ENCODE data around the gene SKAP2.

The SKAP2 gene

DNA sequence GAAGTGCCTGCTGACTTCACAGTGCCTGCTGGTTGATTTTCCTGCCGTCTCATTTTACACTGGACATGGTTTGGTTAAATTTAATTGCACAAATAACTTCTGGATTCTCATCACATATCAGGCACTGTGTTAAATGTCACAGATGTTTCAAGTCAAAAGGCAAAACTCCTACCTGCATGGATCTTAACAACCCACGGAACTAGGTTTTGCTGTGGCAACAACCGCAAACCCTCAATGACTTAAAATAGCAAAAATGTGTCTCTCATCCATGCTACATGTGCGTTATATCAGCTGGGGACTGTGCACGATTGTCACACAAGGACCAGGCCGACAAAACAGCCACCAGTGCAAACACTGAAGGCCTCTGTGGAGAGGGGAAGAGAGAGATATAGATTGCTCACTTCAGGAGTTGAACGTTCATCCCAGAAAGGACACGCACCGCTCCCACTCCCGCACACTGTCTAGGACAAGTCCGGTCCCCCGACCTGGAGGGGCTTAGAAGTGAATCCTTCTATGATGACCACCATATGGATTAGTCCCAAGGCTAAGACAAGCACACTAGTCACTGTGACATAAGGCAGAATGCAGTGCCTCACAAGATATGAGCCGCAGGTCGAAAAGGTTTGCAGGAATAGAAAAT lies 233.3 kb downstream of the SKAP2 start:
- DNase-seq, result no peak

DNA sequence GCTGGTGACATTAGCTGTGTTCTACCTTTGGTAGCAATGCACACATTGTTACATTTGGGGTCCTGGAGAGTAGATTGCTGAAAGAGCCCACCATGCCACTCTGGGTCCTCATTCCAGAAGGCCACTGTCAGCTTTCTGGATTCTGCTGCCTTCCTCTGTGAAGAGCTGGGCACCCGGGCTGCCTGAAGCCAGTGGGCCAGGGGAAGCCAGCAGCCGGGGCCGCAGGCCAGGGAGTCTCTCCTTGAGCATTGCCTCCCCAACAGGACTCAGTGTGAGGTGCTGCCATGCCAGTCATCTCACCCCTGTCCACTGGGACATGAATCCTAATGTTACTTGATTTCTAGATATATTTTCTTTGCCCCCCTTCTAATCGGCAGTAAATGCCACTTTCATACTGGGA lies 234.0 kb downstream of the SKAP2 start:
- no peak for DNase-seq

DNA sequence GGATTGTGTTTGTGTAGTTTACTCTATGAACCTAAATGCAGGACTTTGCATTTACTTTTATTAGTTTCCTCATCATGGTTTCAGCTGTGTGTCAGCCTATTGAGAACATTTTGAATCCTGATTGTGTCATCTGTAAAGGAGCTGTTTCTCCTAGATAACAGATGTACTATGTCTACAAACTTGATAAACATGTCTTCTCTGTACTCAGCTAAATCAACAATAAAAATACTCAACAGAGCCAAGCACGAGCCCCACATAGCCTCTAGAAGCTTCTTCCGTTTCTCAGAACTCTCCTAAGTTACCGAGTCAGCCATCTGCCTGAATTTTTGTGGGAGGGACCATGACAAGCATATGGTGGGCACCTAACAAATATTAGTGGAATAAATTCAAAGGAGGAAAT lies 234.7 kb downstream of the SKAP2 start:
- no peak for DNase-seq

GRCh38 chr7:26627891-26628341 lies 236.5 kb downstream of the SKAP2 start:
- DNase-seq, result no peak

DNA sequence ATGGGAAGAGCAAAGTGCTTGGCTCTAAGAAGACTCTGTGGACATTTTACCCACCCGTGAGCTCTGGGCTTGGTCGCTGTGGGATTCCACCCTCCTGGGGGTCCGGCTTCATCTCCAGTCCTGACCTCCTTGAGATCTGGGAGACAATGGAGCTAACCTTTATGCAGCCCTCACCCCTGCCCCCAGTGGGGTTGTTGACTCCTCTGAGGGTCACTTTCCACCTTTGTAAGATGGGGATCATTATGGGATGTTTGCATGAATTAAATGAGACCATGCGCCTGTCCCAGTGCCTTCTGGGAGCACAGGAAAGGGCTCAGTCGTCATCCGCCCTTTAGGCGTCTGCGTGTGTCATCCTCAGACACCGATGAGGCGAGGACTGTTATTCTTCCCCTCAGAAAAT lies 237.2 kb downstream of the SKAP2 start:
- DNase-seq, result no peak

DNA sequence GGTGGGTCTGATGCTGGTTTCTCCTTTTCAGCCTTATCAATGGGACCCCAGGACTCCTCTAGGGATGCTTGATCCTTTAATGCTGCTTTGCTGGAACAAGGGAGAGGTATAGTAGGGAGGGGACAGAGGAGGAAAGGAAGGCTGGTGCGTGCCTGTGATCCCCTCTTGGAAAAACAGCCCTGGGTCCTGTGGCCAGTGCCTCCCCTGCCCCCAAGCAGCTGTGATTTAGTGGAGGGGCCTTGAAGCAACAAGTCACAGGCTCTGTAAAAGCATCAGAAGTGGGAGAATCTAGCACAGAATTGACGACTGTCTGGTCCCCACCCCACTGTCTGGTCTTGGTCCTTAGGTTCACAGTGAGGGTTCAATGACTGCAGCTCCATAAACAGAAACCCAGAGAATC lies 237.7 kb downstream of the SKAP2 start:
- no peak for DNase-seq

- DNase-seq, result no peak
These were observed 238.2 kb downstream of the SKAP2 start for GRCh38 chr7:26626156-26626555.

DNA sequence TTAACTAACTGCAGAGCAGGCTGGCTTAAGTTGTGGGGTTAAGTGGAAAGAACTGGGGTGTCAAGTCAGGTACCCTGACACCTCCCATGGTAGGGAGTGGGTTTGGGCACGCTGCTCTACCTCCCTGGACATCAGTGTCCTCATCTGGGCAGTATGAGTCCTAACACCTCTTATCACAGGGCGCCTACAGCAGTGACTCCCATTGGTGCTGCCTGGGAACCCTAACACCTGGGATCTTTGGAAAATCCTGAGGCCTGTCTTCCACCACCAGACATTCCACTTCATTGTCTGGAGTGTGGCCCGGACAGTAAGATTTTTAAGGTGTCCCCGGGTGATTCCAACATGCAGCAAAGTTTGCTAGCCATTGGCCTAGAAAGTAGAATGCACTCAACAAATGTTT lies 239.1 kb downstream of the SKAP2 start:
- DNase-seq, result no peak

DNA sequence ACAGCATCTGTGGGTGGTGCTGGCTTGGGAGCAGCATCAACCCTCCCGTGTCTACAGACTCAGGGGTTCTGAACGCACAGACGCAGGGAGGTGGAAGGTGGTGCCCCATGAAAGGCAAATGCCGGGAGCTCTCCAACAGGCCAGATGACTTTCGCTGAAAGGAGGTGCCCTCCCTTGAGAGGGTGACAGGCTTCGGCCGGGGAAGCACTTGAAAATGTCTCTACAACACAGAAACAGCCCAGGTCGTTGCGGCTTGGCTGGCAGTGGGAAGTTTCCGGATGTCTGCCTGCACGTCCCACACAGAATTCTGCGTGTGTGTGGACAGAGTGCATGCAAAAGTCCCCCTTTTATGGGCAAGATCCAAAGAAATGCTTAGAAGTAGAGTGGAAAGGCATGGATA lies 239.6 kb downstream of the SKAP2 start:
- DNase-seq, result no peak

GRCh38 chr7:26624431-26624830 lies 240.0 kb downstream of the SKAP2 start:
- DNase-seq, result no peak

DNA sequence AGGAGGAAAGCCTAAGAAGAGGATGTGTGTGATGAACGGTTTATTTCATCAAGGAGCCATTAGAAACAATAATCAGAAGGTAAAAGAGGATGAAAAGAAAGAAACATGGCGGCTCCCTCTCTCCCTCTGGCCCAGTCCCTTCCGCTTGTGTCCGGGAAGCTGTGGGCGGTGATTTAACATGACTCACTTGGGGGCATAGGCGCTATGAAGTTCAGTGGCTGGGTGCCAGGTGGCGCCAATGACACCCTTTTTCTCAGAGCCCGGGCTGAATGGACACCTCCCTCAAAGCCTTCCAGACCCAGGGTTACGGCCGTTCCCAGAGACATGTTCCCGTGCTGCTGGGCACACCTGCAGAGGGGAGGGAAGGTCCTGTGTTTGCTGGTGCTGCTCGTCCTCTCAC lies 244.0 kb downstream of the SKAP2 start:
- DNase-seq, result no peak

DNA sequence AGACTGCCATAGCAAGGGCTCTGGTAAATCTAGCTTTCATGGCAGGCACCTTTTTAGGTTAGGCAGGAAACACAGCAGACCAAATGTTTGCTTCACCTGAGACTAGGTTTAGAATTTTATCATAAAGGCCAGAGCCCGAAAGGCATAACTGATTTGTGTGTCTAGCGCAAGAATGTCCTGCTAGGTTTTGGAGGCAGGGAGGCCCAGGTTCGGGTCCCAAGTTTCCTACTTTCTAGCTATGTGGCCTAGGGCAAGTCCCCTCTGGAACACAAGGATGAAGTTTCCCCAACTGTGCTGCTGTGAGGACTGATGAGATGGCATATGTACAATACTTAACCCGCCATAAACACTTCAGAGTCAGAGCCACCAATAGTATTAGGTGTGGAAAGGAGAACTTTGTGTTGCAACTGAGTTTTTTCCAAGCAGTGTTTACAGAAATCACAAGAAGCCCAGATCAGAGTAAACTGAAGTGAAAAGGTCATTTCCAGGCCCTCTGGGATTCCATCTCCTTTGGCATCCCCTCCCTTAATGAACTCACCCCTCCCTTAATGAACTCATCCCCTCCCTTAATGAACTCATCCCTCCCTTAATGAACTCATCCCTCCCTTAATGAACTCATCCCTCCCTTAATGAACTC lies 244.9 kb downstream of the SKAP2 start:
- DNase-seq, result no peak

GRCh38 chr7:26618898-26619297 lies 245.5 kb downstream of the SKAP2 start:
- DNase-seq, result no peak

- no peak for DNase-seq
These were observed 245.9 kb downstream of the SKAP2 start for GRCh38 chr7:26618449-26618848.
